Glutamatergic neuron (in vitro differentiated cells): ENCODE data around the gene DUOXA2. TPM values are rescaled to one million over a fixed set of nuclear protein-coding genes. Genes with fewer than 3 reads are reported as not detected.
"Not testable (repeated sequence)": the region's sequence is repeated elsewhere in the genome, so short reads cannot be mapped to it uniquely, and the experiment has no call there.

Experiments
- DNase-seq: peaks from one replicate; pipeline ENCODE4 v3.0.0; 2022
- H3K27ac Mint-ChIP-seq: one replicate; pipeline ENCODE4 v1.8.0; 2020; ENCODE audit warnings: mild to moderate bottlenecking, mixed read lengths, inconsistent platforms; ENCODE audit not compliant: unreplicated experiment
- H3K27me3 Mint-ChIP-seq: one replicate; pipeline ENCODE4 v1.8.0; 2020; ENCODE audit warnings: mild to moderate bottlenecking, moderate library complexity, mixed read lengths, inconsistent platforms; ENCODE audit not compliant: unreplicated experiment
- H3K36me3 Mint-ChIP-seq: one replicate; pipeline ENCODE4 v1.8.0; 2020; ENCODE audit warnings: mild to moderate bottlenecking, mixed read lengths, inconsistent platforms; ENCODE audit not compliant: unreplicated experiment
- H3K4me1 Mint-ChIP-seq: one replicate; pipeline ENCODE4 v1.8.0; 2020; ENCODE audit warnings: mild to moderate bottlenecking, low read depth, mixed read lengths, inconsistent platforms; ENCODE audit not compliant: unreplicated experiment
- H3K4me3 Mint-ChIP-seq: one replicate; pipeline ENCODE4 v1.8.0; 2020; ENCODE audit warnings: mild to moderate bottlenecking, mixed read lengths, inconsistent platforms; ENCODE audit not compliant: unreplicated experiment
- H3K9me3 Mint-ChIP-seq: one replicate; pipeline ENCODE4 v1.8.0; 2020; ENCODE audit warnings: mild to moderate bottlenecking, moderate library complexity, mixed read lengths, inconsistent platforms; ENCODE audit not compliant: unreplicated experiment
- total RNA-seq: library from RNA; stranded (reverse); fragmentation: NEBNext Ultra II Directional; extraction: Animal tissue kit (Norgen Biotek cat#: 25700); gene quantifications from one replicate; pipeline ENCODE4 v1.2.1, GENCODE V29; 2021; ENCODE audit not compliant: unreplicated experiment
- TF ChIP-seq, protein P1 (sequence below): fragments of 200-600 bp; sonication (generic); IDR thresholded peaks from one replicate; pipeline ENCODE4 v1.5.0; 2021; ENCODE audit not compliant: partially characterized antibody, unreplicated experiment

DUOXA2 gene
- total RNA-seq, 1 donor from 2014 or later = not detected

DNA sequence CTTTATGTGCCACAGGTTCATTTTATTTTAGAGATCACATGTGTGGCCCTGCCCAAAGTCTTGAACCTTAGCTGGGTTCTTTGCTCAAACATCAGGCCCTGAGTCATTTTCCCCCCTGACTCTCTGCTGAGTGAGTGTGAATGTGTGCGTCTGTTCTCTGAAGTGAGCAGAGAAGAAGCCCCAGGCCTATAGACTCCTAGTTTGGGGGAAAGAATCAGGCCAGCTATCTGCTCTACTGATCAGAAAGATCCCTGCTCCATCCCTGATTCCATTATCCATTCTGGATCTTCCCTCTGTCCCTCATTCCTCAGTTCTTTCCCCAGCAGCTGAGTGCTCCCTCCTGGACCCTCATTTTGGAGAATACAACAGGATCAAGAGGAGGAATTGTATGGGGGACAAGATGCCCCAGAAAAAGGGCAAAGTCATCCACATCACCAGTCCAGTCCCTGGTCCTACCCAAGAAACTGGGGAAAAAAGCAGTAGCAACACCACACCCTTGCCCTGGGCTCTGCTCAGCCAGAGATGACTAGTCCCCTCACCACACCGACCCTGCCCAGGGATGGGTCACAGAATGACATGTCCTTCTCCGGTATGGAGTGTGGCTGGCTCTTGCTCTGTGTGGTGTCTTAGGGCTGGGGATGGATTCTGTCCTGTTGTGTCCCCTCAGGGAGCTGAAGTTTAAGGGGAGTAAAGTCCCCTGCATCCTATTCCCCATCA, 18.9 kb downstream of the DUOXA2 start:
- peaks cover 5% of the 10 kb centered on the region for H3K9me3 Mint-ChIP-seq
- H3K4me3 Mint-ChIP-seq = no peak overlapping the region
- no peaks in the 10 kb centered on the region for H3K36me3 Mint-ChIP-seq
- H3K27ac Mint-ChIP-seq = no peak overlapping the region
- peaks cover 30% of the 10 kb centered on the region for H3K27me3 Mint-ChIP-seq
- no peak for DNase-seq
- TF ChIP-seq, protein P1, sequence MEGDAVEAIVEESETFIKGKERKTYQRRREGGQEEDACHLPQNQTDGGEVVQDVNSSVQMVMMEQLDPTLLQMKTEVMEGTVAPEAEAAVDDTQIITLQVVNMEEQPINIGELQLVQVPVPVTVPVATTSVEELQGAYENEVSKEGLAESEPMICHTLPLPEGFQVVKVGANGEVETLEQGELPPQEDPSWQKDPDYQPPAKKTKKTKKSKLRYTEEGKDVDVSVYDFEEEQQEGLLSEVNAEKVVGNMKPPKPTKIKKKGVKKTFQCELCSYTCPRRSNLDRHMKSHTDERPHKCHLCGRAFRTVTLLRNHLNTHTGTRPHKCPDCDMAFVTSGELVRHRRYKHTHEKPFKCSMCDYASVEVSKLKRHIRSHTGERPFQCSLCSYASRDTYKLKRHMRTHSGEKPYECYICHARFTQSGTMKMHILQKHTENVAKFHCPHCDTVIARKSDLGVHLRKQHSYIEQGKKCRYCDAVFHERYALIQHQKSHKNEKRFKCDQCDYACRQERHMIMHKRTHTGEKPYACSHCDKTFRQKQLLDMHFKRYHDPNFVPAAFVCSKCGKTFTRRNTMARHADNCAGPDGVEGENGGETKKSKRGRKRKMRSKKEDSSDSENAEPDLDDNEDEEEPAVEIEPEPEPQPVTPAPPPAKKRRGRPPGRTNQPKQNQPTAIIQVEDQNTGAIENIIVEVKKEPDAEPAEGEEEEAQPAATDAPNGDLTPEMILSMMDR = no peak
- H3K4me1 Mint-ChIP-seq = peaks cover 2% of the 10 kb centered on the region

DNA sequence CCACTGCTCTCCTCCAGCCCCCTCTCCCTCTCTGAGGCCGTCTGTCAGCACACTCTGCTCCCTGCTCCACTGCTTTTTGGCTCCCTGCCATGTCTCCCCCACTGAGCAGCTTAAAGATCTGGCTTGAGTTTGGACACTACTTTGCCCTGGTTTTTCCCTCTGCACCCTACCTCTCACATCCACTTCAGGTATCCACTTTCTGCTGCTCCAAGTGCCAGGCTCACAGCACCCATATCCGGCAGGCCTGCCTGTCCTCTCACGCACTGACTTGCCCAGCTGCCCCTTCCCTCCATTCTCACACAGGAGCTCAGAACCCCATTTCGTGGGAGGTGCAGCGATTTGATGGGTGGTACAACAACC, 19.4 kb downstream of the DUOXA2 start:
- peaks cover 32% of the 10 kb centered on the region for H3K27me3 Mint-ChIP-seq
- no peak for DNase-seq

GRCh38 chr15:45134046-45134445, 19.9 kb downstream of the DUOXA2 start:
- Mint-ChIP-seq H3K36me3 (no peaks in the 10 kb centered on the region), H3K9me3 (peaks cover 5% of the 10 kb centered on the region), H3K4me1 (peaks cover 2% of the 10 kb centered on the region), H3K27ac (no peak overlapping the region), H3K27me3 (peaks cover 30% of the 10 kb centered on the region), H3K4me3 (no peak overlapping the region)
- DNase-seq = no peak
- TF ChIP-seq, protein P1 = no peak

More for the DNA sequence above, 19.4 kb downstream of the DUOXA2 start:
- Mint-ChIP-seq H3K4me1 (peaks cover 2% of the 10 kb centered on the region), H3K4me3 (peak overlapping the region; percentile 31), H3K27ac (no peak overlapping the region), H3K9me3 (peaks cover 5% of the 10 kb centered on the region), H3K36me3 (no peaks in the 10 kb centered on the region)
- TF ChIP-seq, protein P1 = no peak

- H3K27me3 Mint-ChIP-seq = peaks cover 30% of the 10 kb centered on the region
- TF ChIP-seq, protein P1 = no peak
- H3K4me3 Mint-ChIP-seq = no peak overlapping the region
- H3K27ac Mint-ChIP-seq = no peak overlapping the region
- DNase-seq = peak; percentile 67
- H3K36me3 Mint-ChIP-seq = no peaks in the 10 kb centered on the region
- peaks cover 5% of the 10 kb centered on the region for H3K9me3 Mint-ChIP-seq
- peaks cover 2% of the 10 kb centered on the region for H3K4me1 Mint-ChIP-seq
These were observed 20.8 kb downstream of the DUOXA2 start for GRCh38 chr15:45134682-45135604.

- not testable (repeated sequence) for H3K36me3 Mint-ChIP-seq, H3K27ac Mint-ChIP-seq, H3K4me3 Mint-ChIP-seq, DNase-seq, H3K9me3 Mint-ChIP-seq, H3K4me1 Mint-ChIP-seq
- peaks cover 30% of the 10 kb centered on the region for H3K27me3 Mint-ChIP-seq
These were observed 21.7 kb downstream of the DUOXA2 start for GRCh38 chr15:45135705-45136377.
